ENCODE results near the gene OIT3. TPM values are rescaled to one million over a fixed set of nuclear protein-coding genes. Genes with fewer than 3 reads are reported as not detected.

The OIT3 gene
- total and polyA plus RNA-seq, 4 donors: 0.08 to 0.49 (median 0.28) TPM; not detected in 1

GRCh38 chr10:72932259-72933015 is 38.9 kb downstream of the OIT3 start:
- DNase-seq: no peak
- H3K9ac ChIP-seq (ENCODE audit: insufficient read depth in 1 of 2, low read length in 2 of 2): no peak overlapping the region

DNA sequence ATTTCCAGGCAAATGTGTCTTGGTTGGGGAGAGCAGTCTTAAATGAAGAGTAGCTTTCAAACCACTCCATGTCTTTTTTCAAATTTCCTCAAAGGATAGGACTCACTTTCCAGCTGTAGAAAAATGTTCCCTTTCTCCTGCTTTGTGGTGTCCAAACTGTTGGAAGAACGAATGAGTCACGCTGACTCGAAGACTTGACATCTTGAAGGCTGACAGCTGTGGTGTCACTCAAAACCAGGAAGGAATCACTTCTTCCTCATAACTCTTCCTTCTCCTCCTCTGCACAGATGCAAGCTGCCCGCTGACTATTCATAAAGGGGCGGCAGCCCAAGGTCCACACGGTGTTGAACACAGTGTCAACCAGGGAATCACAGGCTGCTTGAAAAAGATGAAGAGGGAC is 41.8 kb downstream of the OIT3 start:
- H3K36me3 ChIP-seq (ENCODE audit: control insufficient read depth in 4 of 4, insufficient read depth in 4 of 4, low read length in 4 of 4): no peaks in the 10 kb centered on the region
- no peak overlapping the region for H3K27ac ChIP-seq (ENCODE audit: low read depth in 1 of 2, low read length in 1 of 2)
- no peaks in the 10 kb centered on the region for H3K9me3 ChIP-seq (ENCODE audit: control insufficient read depth in 4 of 4, insufficient read depth in 3 of 4, low read length in 3 of 4)
- ATAC-seq (ENCODE audit: insufficient read depth, low FRiP score) (no peak), DNase-seq (no peak)
- 85% methylated on average over 6 of the region's 6 CpGs for WGBS, 2 donors
- TF ChIP-seq, protein P1, sequence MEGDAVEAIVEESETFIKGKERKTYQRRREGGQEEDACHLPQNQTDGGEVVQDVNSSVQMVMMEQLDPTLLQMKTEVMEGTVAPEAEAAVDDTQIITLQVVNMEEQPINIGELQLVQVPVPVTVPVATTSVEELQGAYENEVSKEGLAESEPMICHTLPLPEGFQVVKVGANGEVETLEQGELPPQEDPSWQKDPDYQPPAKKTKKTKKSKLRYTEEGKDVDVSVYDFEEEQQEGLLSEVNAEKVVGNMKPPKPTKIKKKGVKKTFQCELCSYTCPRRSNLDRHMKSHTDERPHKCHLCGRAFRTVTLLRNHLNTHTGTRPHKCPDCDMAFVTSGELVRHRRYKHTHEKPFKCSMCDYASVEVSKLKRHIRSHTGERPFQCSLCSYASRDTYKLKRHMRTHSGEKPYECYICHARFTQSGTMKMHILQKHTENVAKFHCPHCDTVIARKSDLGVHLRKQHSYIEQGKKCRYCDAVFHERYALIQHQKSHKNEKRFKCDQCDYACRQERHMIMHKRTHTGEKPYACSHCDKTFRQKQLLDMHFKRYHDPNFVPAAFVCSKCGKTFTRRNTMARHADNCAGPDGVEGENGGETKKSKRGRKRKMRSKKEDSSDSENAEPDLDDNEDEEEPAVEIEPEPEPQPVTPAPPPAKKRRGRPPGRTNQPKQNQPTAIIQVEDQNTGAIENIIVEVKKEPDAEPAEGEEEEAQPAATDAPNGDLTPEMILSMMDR (IDR thresholded peaks at IDR 0.05; ENCODE audit: control extremely low read depth, extremely low read depth): no peak
- H3K27me3 ChIP-seq (ENCODE audit: control insufficient read depth in 3 of 3, insufficient read depth in 3 of 3, low read length in 2 of 3): no peaks in the 10 kb centered on the region
- H3K9ac ChIP-seq (ENCODE audit: insufficient read depth in 1 of 2, low read length in 2 of 2): no peak overlapping the region
- no peaks in the 10 kb centered on the region for H3K4me1 ChIP-seq (ENCODE audit: control insufficient read depth in 5 of 5, insufficient read depth in 5 of 5, low read length in 5 of 5)
- H3K4me3 ChIP-seq: no peak overlapping the region

More at GRCh38 chr10:72932259-72933015, 38.9 kb downstream of the OIT3 start:
- 89 to 90% methylated on average over 20 of the region's 20 CpGs for WGBS, 2 donors
- H3K36me3 ChIP-seq (ENCODE audit: control insufficient read depth in 4 of 4, insufficient read depth in 4 of 4, low read length in 4 of 4): no peaks in the 10 kb centered on the region
- no peak overlapping the region for H3K4me3 ChIP-seq
- TF ChIP-seq, protein P1 (IDR thresholded peaks at IDR 0.05; ENCODE audit: control extremely low read depth, extremely low read depth): no peak
- H3K9me3 ChIP-seq (ENCODE audit: control insufficient read depth in 4 of 4, insufficient read depth in 3 of 4, low read length in 3 of 4): no peaks in the 10 kb centered on the region
- no peak overlapping the region for H3K27ac ChIP-seq (ENCODE audit: low read depth in 1 of 2, low read length in 1 of 2)
- no peaks in the 10 kb centered on the region for H3K27me3 ChIP-seq (ENCODE audit: control insufficient read depth in 3 of 3, insufficient read depth in 3 of 3, low read length in 2 of 3)
- no peaks in the 10 kb centered on the region for H3K4me1 ChIP-seq (ENCODE audit: control insufficient read depth in 5 of 5, insufficient read depth in 5 of 5, low read length in 5 of 5)
- ATAC-seq (ENCODE audit: insufficient read depth, low FRiP score): no peak

GRCh38 chr10:72943498-72944234 is 50.1 kb downstream of the OIT3 start:
- 54 to 73% methylated on average over 2 of the region's 2 CpGs for WGBS, 2 donors
- H3K4me1 ChIP-seq (ENCODE audit: control insufficient read depth in 5 of 5, insufficient read depth in 5 of 5, low read length in 5 of 5): peaks cover 0 to 2% (median 0%) of the 10 kb centered on the region in 5 donors
- H3K9me3 ChIP-seq (ENCODE audit: control insufficient read depth in 4 of 4, insufficient read depth in 3 of 4, low read length in 3 of 4): no peaks in the 10 kb centered on the region
- no peaks in the 10 kb centered on the region for H3K36me3 ChIP-seq (ENCODE audit: control insufficient read depth in 4 of 4, insufficient read depth in 4 of 4, low read length in 4 of 4)
- DNase-seq: no peak
- H3K27ac ChIP-seq (ENCODE audit: low read depth in 1 of 2, low read length in 1 of 2): no peak overlapping the region
- H3K4me3 ChIP-seq: no peak overlapping the region
- no peaks in the 10 kb centered on the region for H3K27me3 ChIP-seq (ENCODE audit: control insufficient read depth in 3 of 3, insufficient read depth in 3 of 3, low read length in 2 of 3)
- no peak for ATAC-seq (ENCODE audit: insufficient read depth, low FRiP score)
- H3K9ac ChIP-seq (ENCODE audit: insufficient read depth in 1 of 2, low read length in 2 of 2): no peak overlapping the region
- TF ChIP-seq, protein P1 (IDR thresholded peaks at IDR 0.05; ENCODE audit: control extremely low read depth, extremely low read depth): no peak
